Stimulated activated naive B cell treated with anti-CD40 and anti-IgM and Interleukin-4, amounts not matched to agents 10 μg/mL and 1 μg/mL and 100 μg/mL, for 72 hours (primary cell): ENCODE measurements around the gene PRKCE.
"Not testable (repeated sequence)": the region's sequence is repeated elsewhere in the genome, so short reads cannot be mapped to it uniquely, and the experiment has no call there.

Experiments
- ATAC-seq, 2 donors: fragments of 150-1000 bp; cut with Tn5 transposase; replicated peaks; 2 replicates each; pipeline ENCODE4 v1.10.0; 2021; ENCODE audit warnings: moderate library complexity in 1 of 2
- DNase-seq: peaks from one replicate; pipeline ENCODE4 v3.0.0; 2021
- H3K27ac Mint-ChIP-seq: one replicate; pipeline ENCODE4 v1.8.0; 2022; ENCODE audit warnings: mild to moderate bottlenecking, mixed read lengths
- H3K27me3 Mint-ChIP-seq, 2 donors: one replicate each; pipeline ENCODE4 v1.8.0; 2022; ENCODE audit warnings: mixed read lengths in 2 of 2
- H3K36me3 Mint-ChIP-seq, 2 donors: one replicate each; pipeline ENCODE4 v1.8.0; 2022; ENCODE audit warnings: mixed read lengths in 2 of 2, mild to moderate bottlenecking in 1 of 2
- H3K4me1 Mint-ChIP-seq, 2 donors: one replicate each; pipeline ENCODE4 v1.8.0; 2022; ENCODE audit warnings: mixed read lengths in 2 of 2, mild to moderate bottlenecking in 1 of 2
- H3K4me3 Mint-ChIP-seq, 2 donors: one replicate each; pipeline ENCODE4 v1.8.0; 2022; ENCODE audit warnings: mild to moderate bottlenecking in 2 of 2, mixed read lengths in 2 of 2, moderate library complexity in 1 of 2
- H3K9me3 Mint-ChIP-seq, 2 donors: one replicate each; pipeline ENCODE4 v1.8.0; 2022; ENCODE audit warnings: mixed read lengths in 2 of 2, mild to moderate bottlenecking in 1 of 2

Gene PRKCE

GRCh38 chr2:45911538-45911937, 260.1 kb downstream of the PRKCE start:
- Mint-ChIP-seq H3K4me1 (peaks cover 47 to 76% of the 10 kb centered on the region in 2 donors), H3K27ac (peak overlapping the region; percentile 37), H3K9me3 (no peaks in the 10 kb centered on the region), H3K27me3 (no peaks in the 10 kb centered on the region), H3K36me3 (peaks cover 1 to 14% of the 10 kb centered on the region in 2 donors), H3K4me3 (no peak overlapping the region)
- DNase-seq (no peak), ATAC-seq (no peak)

- no peaks in the 10 kb centered on the region for H3K9me3 Mint-ChIP-seq
- H3K36me3 Mint-ChIP-seq = peaks cover 2 to 19% of the 10 kb centered on the region in 2 donors
- H3K4me1 Mint-ChIP-seq = peaks cover 47 to 78% of the 10 kb centered on the region in 2 donors
- DNase-seq (no peak), ATAC-seq (no peak)
- H3K27me3 Mint-ChIP-seq = no peaks in the 10 kb centered on the region
- no peak overlapping the region for H3K4me3 Mint-ChIP-seq
- H3K27ac Mint-ChIP-seq = peak overlapping the region; percentile 37
Observed at GRCh38 chr2:45912109-45912508, 260.6 kb downstream of the PRKCE start.

GRCh38 chr2:45913539-45913938, 262.1 kb downstream of the PRKCE start:
- Mint-ChIP-seq H3K9me3 (no peaks in the 10 kb centered on the region), H3K4me1 (peaks cover 45 to 82% of the 10 kb centered on the region in 2 donors), H3K27ac (no peak overlapping the region), H3K4me3 (no peak overlapping the region), H3K36me3 (peaks cover 6 to 19% of the 10 kb centered on the region in 2 donors), H3K27me3 (no peaks in the 10 kb centered on the region)
- ATAC-seq (no peak), DNase-seq (no peak)

- ATAC-seq = peak in 1 of 2 donors; percentile 26
Observed at GRCh38 chr2:45915523-45915922, 264.0 kb downstream of the PRKCE start.

GRCh38 chr2:45917561-45918176, 266.2 kb downstream of the PRKCE start:
- H3K27ac Mint-ChIP-seq = peak overlapping the region; percentile 65
- H3K9me3 Mint-ChIP-seq, ATAC-seq, H3K27me3 Mint-ChIP-seq, H3K4me3 Mint-ChIP-seq, DNase-seq: not testable (repeated sequence)
- peaks cover 6 to 16% of the 10 kb centered on the region in 2 donors for H3K36me3 Mint-ChIP-seq
- peaks cover 43 to 73% of the 10 kb centered on the region in 2 donors for H3K4me1 Mint-ChIP-seq

More at GRCh38 chr2:45915523-45915922, 264.0 kb downstream of the PRKCE start:
- H3K4me3 Mint-ChIP-seq = peak overlapping the region in 1 of 2 donors; percentile 7
- DNase-seq = no peak
- peaks cover 6 to 19% of the 10 kb centered on the region in 2 donors for H3K36me3 Mint-ChIP-seq
- peak overlapping the region; percentile 83 for H3K27ac Mint-ChIP-seq
- no peaks in the 10 kb centered on the region for H3K27me3 Mint-ChIP-seq
- H3K9me3 Mint-ChIP-seq = no peaks in the 10 kb centered on the region
- peaks cover 45 to 82% of the 10 kb centered on the region in 2 donors for H3K4me1 Mint-ChIP-seq

GRCh38 chr2:45918463-45919159, 267.1 kb downstream of the PRKCE start:
- ATAC-seq (no peak), DNase-seq (no peak)
- H3K4me3 Mint-ChIP-seq = peak overlapping the region; percentile 65 to 68
- peaks cover 43 to 72% of the 10 kb centered on the region in 2 donors for H3K4me1 Mint-ChIP-seq
- H3K27ac Mint-ChIP-seq = peak overlapping the region; percentile 93
- H3K36me3 Mint-ChIP-seq = peaks cover 6 to 16% of the 10 kb centered on the region in 2 donors
- H3K27me3 Mint-ChIP-seq = no peaks in the 10 kb centered on the region
- H3K9me3 Mint-ChIP-seq = no peaks in the 10 kb centered on the region

- H3K27ac Mint-ChIP-seq = peak overlapping the region; percentile 93
- no peaks in the 10 kb centered on the region for H3K9me3 Mint-ChIP-seq
- peak; percentile 56 to 69 for ATAC-seq
- H3K4me3 Mint-ChIP-seq = peak overlapping the region; percentile 65 to 68
- H3K4me1 Mint-ChIP-seq = peaks cover 39 to 72% of the 10 kb centered on the region in 2 donors
- H3K36me3 Mint-ChIP-seq = peaks cover 6 to 15% of the 10 kb centered on the region in 2 donors
- no peaks in the 10 kb centered on the region for H3K27me3 Mint-ChIP-seq
- DNase-seq = peak; percentile 17
Observed at GRCh38 chr2:45919160-45919650, 267.7 kb downstream of the PRKCE start.

GRCh38 chr2:45919711-45920111, 268.2 kb downstream of the PRKCE start:
- DNase-seq (peak; percentile 13), ATAC-seq (peak; percentile 80 to 85)
- no peaks in the 10 kb centered on the region for H3K9me3 Mint-ChIP-seq
- H3K36me3 Mint-ChIP-seq = peaks cover 6 to 11% of the 10 kb centered on the region in 2 donors
- H3K27ac Mint-ChIP-seq = peak overlapping the region; percentile 93
- no peaks in the 10 kb centered on the region for H3K27me3 Mint-ChIP-seq
- H3K4me1 Mint-ChIP-seq = peaks cover 37 to 72% of the 10 kb centered on the region in 2 donors
- H3K4me3 Mint-ChIP-seq = peak overlapping the region; percentile 65 to 68

- peaks cover 2 to 7% of the 10 kb centered on the region in 2 donors for H3K36me3 Mint-ChIP-seq
- H3K9me3 Mint-ChIP-seq = no peaks in the 10 kb centered on the region
- DNase-seq (no peak), ATAC-seq (peak in 1 of 2 donors; percentile 33)
- no peak overlapping the region for H3K27ac Mint-ChIP-seq
- peaks cover 28 to 51% of the 10 kb centered on the region in 2 donors for H3K4me1 Mint-ChIP-seq
- no peaks in the 10 kb centered on the region for H3K27me3 Mint-ChIP-seq
- H3K4me3 Mint-ChIP-seq = no peak overlapping the region
Observed at GRCh38 chr2:45921921-45922320, 270.4 kb downstream of the PRKCE start.

GRCh38 chr2:45922577-45922988, 271.1 kb downstream of the PRKCE start:
- peaks cover 27 to 47% of the 10 kb centered on the region in 2 donors for H3K4me1 Mint-ChIP-seq
- no peak overlapping the region for H3K4me3 Mint-ChIP-seq
- ATAC-seq (no peak), DNase-seq (no peak)
- H3K27me3 Mint-ChIP-seq = no peaks in the 10 kb centered on the region
- no peaks in the 10 kb centered on the region for H3K9me3 Mint-ChIP-seq
- no peak overlapping the region for H3K27ac Mint-ChIP-seq
- peaks cover 0 to 4% of the 10 kb centered on the region in 2 donors for H3K36me3 Mint-ChIP-seq

- no peaks in the 10 kb centered on the region for H3K27me3 Mint-ChIP-seq
- H3K4me3 Mint-ChIP-seq = no peak overlapping the region
- peaks cover 0 to 1% of the 10 kb centered on the region in 2 donors for H3K36me3 Mint-ChIP-seq
- H3K27ac Mint-ChIP-seq = peak overlapping the region; percentile 52
- ATAC-seq = no peak
- H3K4me1 Mint-ChIP-seq = peaks cover 26 to 40% of the 10 kb centered on the region in 2 donors
- H3K9me3 Mint-ChIP-seq = no peaks in the 10 kb centered on the region
- no peak for DNase-seq
Observed at GRCh38 chr2:45923701-45924100, 272.2 kb downstream of the PRKCE start.

- ATAC-seq (no peak), DNase-seq (no peak)
- Mint-ChIP-seq H3K4me3 (no peak overlapping the region), H3K27ac (no peak overlapping the region), H3K9me3 (peaks cover 0 to 5% of the 10 kb centered on the region in 2 donors), H3K4me1 (peaks cover 23 to 40% of the 10 kb centered on the region in 2 donors), H3K36me3 (peaks cover 6 to 10% of the 10 kb centered on the region in 2 donors), H3K27me3 (no peaks in the 10 kb centered on the region)
Observed at GRCh38 chr2:45925026-45925425, 273.6 kb downstream of the PRKCE start.

GRCh38 chr2:45925636-45926366, 274.3 kb downstream of the PRKCE start:
- no peak for ATAC-seq
- peaks cover 7 to 11% of the 10 kb centered on the region in 2 donors for H3K36me3 Mint-ChIP-seq
- no peaks in the 10 kb centered on the region for H3K27me3 Mint-ChIP-seq
- H3K27ac Mint-ChIP-seq = no peak overlapping the region
- peaks cover 0 to 6% of the 10 kb centered on the region in 2 donors for H3K9me3 Mint-ChIP-seq
- no peak overlapping the region for H3K4me3 Mint-ChIP-seq
- DNase-seq = no peak
- H3K4me1 Mint-ChIP-seq = peaks cover 22 to 40% of the 10 kb centered on the region in 2 donors

GRCh38 chr2:45928946-45929345, 277.5 kb downstream of the PRKCE start:
- Mint-ChIP-seq H3K27me3 (no peaks in the 10 kb centered on the region), H3K4me1 (peaks cover 23 to 43% of the 10 kb centered on the region in 2 donors), H3K9me3 (peaks cover 0 to 8% of the 10 kb centered on the region in 2 donors), H3K36me3 (peaks cover 10 to 13% of the 10 kb centered on the region in 2 donors), H3K27ac (peak overlapping the region; percentile 92), H3K4me3 (no peak overlapping the region)
- ATAC-seq = no peak
- DNase-seq = no peak
